NCI-H510A (cell line): ENCODE data around the gene DPF3.

ENCODE experiments used
- DNase-seq: peaks from one replicate; lab custom pipeline; 2025; lab: John Stamatoyannopoulos, UW

DPF3 gene

DNA sequence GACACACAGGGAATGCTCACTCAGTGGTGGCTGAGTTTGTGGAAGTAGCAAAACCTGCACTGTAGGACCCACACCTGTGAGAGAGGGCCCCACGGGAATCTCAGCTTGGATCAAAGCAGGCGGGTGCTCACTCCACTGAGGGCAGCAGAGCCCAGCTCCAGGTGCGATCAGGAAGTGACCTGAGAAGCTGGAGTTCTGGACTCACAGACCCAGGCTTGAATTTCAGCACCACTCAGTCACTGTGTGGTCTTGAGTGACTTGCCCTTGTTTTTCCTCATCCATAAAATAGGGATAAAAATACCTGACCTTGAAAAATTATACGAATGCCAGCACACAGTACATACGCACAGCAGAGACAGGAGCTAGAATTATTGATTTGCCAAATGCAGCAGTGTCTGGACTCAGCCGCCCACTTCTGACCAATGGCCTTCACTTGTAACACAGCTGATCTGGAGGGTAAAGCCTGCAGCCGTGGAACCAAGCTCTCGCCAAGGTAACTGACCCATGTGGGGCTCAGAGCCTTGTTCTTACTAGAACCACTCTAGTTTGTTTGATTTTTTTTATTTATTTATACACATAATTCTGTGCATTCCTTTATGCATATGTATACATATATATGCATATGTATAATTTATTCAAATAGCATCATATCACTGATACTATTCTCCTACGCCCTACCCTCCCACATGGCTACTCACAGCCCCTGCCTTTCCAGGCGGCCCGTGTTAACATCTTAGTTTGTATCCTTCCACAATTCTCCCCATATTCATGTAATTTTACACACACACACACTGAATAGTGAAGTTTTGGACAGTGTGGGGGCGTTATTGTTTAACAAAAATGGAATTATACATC is 53.9 kb downstream of the DPF3 start:
- no peak for DNase-seq

DNA sequence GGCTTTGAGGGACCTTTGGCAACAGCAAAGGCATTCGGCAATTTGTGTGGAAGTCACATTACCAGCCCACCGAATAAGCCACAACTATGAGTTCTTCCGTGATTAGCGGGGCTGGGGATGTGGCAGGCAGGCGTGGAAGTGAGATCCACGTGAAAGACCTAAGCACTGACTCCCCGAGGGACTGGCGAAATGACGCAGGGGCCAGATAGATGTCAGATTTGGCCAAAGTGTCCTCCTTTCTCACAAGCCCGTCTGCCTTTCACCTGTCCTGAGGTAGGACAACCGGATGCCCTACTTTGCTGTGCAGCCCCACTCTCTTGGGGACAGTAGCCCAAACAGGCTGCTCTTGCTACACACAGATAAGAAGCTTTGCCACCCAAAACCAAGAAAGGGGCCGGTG is 54.5 kb downstream of the DPF3 start:
- DNase-seq = no peak

DNA sequence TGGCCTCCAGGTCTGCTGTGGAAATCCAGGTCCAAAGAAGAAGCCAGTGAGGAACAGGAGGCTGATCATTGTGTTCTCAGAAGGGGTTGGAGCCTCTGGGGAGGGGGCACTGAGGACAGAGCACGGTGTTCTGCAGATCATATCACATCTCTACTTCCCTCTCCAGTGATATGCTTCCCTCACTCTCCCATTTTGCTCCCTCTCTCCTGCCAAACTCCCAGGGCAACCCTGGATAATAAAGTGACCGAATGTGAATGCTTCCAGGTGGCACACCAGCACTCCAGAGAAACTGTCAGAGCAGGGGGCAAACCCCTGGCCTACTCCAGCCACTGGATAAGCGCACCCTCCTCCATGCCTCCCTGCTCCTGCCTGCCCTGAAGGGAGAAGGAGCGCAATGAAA is 57.8 kb downstream of the DPF3 start:
- DNase-seq = no peak

DNA sequence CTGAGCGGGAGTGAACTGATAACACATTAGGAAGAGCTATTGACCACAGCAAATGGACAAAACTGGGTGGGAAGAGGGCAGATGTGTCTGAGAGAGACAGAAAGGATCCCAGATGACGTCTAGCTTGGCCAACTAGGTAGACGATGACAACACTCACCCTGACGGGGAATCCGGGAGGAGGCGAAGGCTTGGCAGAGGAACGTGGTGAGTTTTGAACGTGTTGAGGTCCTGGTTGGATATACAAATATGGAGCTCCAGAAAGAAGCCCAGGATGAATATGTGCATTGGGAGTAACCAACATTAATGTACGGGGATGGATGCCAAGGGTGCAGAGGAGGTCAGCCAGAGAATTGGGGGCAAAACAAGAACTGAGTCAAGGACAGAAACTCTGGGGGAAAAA is 60.7 kb downstream of the DPF3 start:
- no peak for DNase-seq

DNA sequence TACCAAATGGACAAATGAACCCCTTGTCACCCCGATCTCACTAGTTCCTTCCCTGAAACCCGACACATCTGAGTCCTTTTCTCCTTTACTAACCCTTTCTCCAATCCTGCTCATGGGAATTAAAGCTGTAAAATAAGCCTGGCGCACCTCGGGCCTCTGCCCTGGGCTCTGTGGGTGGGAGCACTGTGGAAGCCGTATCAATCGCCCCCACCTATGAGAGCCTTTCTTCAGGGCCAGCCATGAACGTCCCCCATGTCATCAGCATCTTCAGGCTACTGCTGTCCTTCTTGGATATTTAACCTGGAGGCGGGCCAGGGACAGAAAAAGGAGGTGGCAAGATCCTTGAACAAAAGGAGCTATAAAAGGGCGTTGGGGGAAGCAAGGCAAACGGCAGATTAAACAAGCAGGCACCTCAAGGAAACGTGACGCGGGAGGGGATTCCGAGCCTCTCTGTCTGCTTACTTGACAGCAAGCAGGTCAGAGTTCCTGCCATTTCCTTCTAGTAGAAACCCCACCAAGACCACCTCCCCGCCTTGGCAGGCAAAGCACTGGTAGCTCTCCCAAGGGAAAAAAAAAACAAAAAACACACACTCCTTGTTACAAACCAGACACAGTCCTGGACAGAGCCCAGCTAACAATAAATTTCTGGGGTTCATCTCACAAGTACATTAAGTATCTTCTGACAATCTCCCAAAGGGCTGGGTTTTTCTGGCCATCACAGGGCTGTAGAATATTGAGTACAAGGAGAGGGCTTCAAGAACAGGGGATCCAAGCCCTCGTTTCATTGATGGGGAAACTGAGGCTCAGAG is 62.9 kb downstream of the DPF3 start:
- DNase-seq = no peak

DNA sequence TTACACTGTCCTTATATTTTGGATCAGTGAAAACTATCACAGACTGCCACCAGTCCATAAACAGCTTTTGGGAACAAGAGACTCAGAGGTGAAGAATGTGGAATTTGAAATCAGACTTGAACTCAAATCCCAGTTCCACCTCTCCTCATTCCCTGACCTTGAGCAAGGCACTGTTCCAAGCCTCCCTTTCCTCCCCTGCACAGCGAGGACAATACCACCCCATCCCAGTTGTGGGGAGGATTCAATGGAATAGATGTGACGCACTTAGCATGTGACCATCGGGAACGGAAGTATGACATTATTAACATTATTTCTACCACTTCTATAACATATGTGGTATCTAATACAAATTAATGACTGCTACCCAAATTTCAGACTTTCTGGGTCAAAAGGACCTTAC is 63.5 kb downstream of the DPF3 start:
- DNase-seq = no peak

DNA sequence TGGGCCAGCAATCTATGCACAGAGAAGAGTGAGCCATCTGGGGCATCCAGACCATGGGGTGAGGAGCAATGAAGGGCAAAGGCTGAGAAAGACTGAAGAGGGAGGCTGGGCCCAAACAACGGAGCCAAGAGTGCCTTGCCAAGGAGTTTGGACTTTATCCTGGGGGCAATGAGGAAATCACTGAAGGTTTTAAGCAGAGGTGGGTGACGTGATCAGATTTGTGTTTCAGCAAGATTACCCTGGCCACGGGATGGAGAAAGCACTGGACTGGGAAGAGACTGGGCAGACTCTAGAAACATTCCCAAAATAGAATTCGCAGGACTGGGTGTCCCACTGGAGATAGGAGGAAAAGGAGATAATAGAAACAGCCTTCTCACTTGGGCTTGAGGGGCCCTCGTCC is 65.3 kb downstream of the DPF3 start:
- DNase-seq = no peak

DNA sequence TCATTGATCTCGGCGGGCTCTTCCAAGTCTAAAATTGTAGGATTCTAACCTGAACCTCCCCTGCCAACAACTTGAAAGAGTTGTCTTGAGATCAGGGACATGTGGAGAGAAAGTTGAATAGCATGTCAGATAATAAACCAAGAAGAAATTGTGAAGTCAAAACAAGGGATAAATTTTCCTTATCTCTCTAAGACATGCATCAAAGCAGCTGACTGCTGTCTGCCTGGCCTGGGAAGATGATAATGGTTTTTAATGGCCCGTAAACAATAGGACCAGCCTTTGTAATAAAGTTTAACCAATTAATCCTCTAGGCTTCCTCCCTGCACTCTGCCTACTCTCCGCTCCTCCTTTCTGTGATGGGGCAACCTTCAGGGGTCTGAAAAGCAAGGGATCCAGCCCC is 67.9 kb downstream of the DPF3 start:
- no peak for DNase-seq

DNA sequence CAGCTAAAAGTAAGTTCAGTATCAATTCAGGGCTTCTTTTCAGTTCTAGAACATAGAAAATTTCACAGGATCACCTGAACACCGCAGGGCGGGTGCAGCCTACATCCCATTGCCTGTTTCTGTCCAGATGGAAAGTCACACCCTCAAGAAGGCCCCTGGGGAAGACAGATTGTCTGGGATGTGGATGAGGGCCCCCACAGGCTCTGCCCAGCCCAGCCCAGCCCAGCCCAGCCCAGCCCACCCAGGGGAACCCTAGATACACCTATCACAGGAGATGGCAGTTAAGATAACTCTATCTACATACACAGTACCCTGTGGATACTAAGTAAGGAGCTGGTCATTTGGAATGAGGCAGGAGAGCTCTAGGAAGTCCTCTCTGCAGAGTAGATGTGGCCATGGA is 68.4 kb downstream of the DPF3 start:
- DNase-seq = no peak

DNA sequence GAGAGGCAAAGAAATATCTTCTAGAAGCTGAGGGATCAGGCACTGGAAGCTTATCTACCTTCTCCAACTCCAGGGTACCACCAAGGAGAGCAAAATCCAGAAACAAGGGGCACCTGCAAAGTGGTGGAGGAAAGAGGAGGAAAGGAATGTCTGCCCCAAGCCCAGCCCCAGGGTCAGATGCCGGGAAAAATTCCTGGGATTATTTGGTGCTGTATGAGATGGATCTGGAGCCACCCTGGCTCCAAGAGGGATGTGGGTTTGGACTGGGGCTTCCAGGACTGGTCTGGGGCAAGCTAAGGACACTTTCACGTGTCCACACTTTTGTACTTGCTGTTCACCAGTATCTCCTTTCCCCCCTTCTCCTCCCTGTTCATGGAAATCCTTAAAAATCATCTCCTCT is 69.8 kb downstream of the DPF3 start:
- no peak for DNase-seq

DNA sequence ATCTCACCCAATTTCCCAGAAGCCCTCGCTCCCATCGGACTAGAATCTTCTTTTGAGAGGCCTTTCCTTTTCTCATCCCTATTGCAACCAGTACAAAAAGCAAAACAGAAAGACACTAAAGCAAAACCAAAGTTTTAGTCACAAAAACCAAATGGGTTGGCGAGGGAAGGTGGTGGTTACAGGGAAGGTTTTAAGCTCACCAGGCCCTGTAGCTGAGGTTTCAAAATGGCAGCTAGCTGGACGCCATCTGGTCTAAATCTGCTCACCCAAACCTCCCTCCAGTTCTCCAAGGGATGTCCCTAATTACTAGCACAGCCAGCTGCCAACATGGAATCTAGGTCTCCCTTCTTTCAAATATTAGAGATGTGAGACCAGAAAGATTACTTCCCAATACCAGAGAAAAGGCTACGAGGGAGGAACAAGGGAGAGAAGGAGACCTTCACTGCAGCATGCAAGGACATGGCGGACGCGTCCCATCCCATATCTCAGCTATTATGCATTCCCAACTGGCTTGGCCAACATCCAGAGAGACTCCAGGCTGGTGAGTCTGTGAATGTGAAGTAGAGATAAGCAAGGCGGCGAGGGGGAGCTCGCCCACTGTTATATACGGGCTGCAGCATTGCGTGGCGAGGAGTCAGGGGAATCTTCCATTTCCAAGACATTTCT is 70.8 kb downstream of the DPF3 start:
- no peak for DNase-seq

DNA sequence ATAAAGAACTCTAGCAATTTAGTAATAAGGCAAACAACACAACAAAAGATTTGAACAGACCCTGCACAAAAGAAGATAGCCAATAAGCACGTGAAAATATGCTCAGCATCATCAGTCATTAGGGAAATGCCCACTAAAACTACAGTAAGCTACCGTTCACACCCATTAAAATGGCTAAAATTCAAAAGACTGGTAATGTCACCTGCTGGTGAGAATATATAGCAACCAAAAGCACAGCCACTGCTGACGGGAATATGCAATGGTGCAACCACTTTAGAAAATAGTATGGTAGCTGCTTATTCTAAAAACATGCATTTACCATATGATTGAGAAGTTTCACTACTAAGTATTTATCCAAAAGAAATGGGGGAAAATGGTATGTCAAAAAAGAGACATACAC is 74.9 kb downstream of the DPF3 start:
- DNase-seq = no peak

DNA sequence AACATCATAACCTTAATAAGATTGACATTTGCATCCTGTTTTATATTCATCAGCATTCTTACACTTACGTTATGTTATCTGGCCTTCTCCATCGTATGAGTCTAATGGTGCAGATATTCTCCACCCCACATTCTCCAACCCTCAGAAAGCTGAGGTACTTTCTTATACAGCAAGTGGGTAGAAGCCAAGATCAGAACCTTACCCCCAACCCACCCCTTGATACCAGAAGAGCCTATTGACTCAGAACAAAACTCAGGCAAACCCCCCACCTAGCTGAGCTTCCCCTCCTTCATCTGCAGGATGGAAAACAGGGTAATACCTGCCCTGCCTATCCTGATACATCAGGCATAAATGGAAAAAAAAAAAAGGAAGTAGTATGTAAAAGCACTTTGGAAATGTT is 77.6 kb downstream of the DPF3 start:
- DNase-seq = no peak

DNA sequence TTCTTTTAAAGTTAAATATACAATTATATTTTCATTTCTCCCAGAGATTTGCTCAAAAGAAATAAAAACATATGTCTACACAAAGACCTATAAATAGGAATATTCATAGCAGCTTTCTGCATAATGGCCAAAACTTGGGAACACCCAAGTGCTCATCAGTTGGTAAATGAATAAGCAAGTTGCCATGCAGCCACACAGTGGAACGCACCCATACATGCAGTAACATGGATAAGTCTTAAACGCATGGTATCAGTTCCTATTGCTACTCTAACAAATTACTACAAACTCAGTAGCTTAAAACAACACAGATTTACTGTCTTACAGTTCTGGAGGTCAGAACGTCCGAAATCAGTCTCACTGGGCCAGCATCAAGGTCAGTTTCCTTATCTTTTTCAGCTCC is 78.5 kb downstream of the DPF3 start:
- no peak for DNase-seq

DNA sequence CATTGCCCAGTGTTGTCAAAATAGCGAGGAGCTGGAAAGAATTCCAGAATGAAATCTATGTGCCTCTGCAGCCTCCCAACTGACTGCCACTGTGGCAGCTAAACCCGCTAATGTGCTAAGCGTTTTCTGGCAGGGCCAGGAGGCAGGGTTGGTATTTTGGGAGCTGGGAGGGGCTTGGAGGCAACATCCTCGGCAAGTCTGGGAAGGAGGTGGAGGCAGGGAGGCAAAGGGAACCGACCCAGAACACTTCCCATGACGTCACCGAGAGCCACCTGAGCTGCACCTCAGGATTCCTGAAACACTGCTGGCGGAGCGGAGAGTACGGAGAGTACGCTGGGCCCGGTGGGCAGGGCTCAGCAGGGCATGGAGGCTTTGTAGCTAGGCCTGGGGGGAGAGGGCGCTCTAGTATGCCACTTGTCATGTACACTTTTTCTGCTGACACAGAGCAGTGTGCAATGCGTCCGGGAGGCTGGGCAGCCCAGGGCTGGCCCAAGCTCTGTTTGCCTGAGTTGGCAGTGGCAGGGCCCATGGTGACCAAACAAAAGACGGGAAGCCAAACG is 81.5 kb downstream of the DPF3 start:
- DNase-seq = no peak

DNA sequence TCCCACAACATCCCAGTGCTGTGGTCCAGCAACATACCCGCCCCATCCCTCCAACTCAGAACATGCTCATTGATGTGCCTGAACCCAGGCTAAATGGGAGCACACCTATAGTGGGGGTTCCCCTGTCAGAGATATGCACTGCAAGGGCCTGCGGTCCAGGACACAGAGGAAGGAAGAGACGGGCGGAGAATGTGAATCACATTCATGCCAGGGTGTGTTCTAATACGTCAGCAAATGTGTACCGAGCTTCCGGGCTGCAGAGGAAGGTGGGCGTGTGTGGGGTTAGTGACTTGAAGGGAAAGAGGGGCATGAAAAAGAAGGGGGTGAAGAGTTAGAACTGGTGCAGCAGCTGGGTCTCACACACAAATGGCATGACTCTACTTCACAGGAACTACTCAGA is 83.7 kb downstream of the DPF3 start:
- DNase-seq = no peak

DNA sequence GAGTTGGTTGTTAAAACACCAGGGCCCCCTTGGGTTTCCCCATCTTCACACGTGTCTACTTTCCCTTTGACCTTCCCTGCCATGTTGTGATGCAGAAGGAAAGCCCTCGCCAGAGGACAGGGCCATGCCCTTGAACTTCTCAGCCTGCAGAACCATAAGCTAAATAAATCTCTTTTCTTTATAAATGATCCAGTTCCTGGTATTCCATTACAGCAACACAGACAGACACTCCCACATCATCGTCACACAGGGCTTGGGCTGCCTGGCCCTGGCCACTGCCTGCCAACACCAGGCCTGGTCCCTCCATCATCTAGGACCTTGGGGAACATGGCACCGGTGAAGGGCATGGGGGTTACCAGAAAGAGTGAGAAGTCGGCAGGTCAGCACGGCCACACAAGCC is 84.8 kb downstream of the DPF3 start:
- DNase-seq = no peak

DNA sequence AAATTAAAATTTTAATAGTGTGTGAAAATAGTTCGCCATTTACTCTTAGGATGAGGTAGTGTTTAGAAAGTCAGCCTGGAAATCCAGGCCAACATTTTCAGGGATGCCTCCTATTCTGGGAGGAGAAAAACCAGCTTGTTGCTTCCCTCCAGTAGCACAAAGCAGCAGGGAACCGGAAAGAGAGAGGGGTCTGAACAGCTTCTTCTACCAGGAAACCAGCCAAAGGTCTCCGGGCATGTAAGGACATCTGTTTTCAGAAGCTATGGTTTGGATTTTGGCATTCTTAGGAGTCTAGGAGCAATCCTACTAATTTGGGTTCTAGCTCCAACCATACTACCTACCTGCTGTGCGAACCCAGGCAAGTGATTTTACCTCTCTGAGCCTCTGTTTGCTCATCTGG is 85.3 kb downstream of the DPF3 start:
- no peak for DNase-seq

DNA sequence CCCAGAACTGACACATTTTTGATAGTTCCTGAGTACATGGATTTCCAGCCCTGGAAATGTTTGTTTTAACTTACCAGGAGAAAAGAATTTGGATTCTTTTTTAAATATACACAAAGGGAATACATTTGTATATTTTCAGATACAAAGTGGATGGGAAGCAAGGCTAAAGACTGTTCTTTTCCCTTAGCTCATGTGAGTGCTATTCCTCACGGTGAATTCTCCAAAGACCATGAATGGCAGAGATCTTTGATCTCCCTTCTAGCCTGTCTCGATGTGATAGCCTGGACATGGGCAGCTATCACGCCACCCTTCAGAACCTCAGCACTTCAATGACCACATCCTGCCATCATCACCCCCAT is 91.3 kb downstream of the DPF3 start:
- DNase-seq = no peak

DNA sequence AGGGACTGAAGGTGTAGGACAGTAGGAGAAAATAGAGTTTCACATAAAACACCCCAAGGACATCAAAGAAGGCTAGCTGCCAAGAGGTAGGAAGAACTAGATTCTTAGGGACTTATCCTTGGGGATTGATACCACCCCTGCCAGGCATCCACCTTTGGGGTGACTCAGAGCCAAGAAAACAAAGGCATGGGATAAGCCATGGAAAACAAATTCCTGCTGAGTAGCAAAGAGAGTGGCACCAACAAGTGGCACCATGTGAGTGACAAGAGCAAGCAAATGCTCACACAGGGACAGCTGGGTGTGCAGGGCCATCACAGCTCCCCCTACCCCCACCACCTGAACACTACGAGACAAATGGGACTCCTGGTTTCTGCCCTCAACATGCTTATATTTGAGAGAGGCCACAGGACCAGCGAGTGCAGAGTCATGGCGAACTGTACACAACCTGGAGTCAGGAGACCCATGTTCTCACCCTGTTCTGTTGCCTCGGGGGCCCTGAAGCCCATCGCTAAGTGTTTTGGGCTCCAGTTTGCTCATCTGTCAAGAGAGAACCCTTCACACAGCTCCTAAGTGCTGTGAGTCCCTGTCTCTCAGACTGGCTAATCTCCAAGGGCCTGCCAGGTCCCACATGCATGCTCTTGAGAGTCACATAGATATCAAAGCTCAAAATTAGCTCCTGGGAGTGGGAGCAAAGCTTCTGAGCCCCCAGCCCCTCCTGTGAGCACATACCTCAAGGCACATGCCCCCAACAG is 91.9 kb downstream of the DPF3 start:
- no peak for DNase-seq

DNA sequence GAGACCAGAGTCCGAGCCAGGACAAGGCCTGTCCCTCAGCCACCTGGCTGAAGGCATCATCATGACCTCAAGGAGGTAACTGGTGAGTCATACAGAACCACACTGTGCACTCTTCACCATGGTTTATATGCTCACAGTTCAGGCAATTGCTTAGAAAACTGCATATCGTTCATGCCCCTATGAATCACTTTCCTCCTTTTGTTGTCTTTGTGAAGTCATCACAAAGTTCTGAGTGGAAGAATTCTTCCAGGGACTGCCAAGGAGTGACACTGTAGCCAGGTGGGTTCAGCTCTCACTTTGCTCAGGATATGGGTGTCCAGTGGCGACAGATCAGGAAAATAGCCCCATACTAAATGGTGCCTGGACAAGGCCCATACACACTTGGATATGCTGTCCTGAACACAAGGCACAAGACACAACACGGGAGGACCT is 92.5 kb downstream of the DPF3 start:
- DNase-seq = no peak

DNA sequence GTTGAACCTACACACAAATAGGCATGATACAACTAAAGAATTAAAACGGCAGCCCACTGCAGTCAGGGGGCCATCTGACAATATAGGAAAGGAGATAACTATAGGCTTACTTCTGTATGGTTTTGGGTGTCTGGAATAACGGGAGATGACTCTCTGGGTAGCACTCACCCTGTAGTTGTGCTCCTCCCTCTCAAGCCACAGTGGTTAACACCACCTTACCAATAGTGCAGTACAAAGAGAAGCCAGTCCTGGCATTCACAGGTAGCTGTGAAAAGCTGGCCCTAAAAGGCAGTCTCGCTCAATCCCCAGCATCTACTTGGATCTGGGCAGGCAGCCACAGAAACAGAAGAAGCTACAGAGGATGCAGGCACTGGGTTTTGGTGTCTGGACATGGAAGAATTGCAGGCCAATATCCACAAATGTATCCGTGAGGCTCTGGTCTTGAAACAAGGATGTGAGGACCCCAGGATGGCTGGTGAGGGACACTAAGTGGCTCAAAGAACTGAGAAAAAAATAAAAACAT is 93.0 kb downstream of the DPF3 start:
- DNase-seq = no peak
